GM19324 (cell line): ENCODE measurements around the gene CARD9.
A peak's percentile ranks its signal among the peaks of the same experiment; 100 is the strongest.

Experiments
- ATAC-seq: cut with Tn5 transposase; IDR thresholded peaks from one replicate; pipeline ENCODE4 v1.9.1; 2021; ENCODE audit warnings: mild to moderate bottlenecking, moderate library complexity; ENCODE audit not compliant: unreplicated experiment, low FRiP score

Gene CARD9

DNA sequence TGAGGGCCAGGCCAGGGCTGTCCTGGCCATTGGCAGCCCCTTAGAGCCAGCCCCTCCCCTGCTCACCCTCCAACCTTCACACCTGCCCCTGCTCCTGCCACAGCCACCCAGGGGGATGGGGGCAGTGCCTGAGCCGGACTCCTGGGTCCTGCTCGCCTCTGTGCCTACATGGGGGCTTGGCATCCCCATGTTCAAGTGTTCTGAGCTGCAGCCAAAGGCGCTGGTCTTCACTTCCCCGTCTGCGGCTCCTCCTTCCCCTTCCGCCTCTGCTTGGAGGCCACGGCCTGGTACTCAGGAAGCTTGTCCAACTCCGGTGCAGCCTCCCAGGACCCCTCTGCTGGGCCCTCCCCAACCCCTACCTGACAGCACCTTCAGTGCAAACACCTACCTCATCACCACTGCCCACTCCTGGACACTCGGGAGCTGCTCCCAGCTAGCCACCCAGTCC, 7.7 kb downstream of the CARD9 start:
- no peak for ATAC-seq

DNA sequence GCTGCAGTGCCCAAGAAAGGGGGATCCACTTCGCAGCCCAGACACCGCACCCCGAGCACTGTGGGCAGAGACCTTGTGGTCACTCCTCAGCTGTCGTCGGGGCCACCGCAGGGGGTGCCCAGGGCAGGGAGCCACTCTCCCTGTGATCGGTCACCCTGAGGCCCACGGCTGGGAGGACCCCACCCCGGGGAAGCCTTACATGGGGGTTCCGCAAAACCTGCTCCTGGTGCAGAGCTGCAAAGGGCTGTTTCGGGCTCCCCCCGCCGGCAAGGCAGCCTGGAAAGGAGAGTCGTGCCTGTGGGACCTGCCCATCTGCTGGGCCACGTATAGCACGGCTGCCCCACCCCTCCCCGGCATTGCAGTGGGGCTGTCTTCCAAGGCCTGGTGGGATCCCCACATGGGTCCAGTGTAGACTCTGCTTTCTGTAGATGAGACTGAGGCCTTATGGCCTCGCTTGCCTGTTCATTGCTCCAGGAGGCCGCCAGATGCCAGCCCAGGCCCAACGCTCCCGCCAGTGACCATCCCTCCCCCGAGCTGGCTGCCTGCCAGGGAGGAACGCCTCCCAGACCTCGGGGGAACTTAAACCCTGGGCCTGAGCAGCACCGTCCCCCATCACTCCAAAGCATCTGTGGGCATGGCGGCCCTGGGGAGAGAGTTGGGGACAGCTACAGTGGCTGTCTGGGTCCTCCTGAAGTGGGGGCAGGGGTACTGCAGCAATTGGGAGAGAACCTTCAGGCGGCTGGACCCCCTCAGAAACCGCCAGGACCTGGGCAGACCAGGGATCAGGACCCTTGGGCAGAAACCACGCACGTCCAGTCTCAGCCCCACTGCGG, 8.3 kb downstream of the CARD9 start:
- no peak for ATAC-seq

DNA sequence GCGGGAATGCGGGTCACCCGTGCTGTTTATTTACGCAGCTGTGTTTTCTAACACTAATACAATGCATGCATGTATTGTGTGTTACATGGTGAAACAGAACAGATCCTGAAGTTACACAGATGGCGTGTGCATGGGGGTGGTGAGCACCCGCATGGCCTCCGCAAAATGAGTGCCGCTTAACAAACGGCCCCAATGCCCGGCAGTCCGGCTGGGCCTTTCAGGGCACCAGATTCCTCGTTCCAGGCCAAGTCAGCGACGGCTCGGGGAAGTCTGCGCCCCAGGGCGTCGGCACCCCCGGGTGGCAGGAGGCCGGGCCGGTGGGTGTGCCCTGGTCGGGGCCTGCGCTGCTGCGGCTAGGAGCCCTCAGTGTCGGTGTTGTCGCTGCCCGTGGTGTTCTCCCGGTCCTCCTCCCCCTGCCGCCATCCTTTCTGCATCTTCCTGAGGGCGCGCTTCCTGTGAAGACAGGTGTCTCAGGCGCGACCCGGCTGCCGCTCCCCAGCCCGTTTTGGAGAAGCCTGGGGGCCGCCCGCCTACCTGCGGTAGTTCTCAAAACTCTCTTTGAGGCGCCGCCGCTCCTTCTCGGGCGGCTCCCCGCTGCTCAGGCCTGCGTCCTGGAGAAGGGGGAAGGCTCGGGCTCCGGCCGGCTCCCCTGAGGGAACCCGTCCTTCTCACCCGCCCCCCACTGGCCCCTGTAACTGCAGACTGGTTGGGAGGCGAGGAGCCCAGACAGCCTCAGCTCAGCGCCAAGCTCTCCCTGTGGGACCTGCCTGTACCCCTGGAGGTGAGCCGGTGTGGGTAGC, 9.3 kb downstream of the CARD9 start:
- no peak for ATAC-seq

DNA sequence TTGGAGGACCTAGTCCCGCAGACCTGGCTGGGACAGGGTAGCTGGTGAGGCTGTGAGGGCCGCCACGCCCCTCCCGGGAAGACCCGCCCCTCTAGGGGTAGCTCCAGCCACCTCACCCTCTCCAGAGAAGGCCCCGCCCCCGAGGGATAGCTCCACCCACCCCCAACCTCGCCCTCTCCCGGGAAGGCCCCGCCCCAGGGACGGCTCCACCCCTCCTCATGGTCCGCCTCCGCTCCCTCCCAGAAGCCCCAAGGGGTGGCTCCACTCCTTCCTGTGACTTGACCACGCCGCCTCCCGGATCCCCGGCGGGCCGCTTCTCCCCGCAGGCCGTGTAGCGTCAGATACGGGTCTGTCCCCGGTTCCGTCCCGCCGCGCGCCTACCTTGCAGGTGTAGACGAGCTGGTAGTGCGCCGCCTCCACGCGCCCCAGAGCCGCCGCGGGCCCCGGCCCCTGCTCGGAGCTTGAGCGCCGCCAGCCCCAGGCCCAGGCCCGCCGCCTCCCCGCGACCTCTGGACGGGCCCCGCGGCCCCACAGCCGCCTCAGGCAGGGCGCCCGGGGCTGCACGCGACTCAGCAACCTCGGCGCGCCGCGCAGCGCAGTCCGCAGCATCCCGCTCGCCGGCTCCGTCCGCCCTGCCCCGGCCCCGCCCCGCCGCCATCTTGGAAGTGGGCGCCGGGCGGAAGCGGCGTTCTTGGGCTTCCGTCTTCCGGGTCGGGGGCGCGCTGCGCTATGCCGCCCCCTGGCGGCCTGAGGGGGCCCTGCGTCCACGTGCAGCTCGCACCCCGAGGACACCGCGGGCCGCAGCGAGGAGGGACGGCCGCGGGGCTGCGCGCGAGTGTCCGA, 10.1 kb downstream of the CARD9 start, which contains the start of gene DNLZ:
TSS of gene DNLZ (minus strand) at position 639 of the 843 bp plus-strand sequence. CDS start at position 609, 30 bp downstream.
- peak; percentile 81 for ATAC-seq

DNA sequence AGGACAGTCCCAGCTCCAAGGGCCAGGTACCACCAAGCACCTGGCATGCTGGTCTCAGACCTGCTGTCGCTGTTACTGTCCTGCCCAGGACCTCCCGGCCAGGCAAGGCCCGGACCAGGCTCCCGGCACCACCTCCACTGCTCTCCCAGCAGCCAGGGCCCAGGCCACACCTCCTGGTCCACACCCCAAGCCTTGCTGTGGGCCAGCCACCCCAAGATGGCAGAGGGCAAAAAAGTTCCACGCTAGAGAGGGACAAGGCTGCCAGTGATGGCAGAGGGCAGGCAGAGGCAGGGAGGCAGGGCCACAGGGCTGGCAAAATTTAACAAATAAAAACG, 11.1 kb downstream of the CARD9 start:
- no peak for ATAC-seq

DNA sequence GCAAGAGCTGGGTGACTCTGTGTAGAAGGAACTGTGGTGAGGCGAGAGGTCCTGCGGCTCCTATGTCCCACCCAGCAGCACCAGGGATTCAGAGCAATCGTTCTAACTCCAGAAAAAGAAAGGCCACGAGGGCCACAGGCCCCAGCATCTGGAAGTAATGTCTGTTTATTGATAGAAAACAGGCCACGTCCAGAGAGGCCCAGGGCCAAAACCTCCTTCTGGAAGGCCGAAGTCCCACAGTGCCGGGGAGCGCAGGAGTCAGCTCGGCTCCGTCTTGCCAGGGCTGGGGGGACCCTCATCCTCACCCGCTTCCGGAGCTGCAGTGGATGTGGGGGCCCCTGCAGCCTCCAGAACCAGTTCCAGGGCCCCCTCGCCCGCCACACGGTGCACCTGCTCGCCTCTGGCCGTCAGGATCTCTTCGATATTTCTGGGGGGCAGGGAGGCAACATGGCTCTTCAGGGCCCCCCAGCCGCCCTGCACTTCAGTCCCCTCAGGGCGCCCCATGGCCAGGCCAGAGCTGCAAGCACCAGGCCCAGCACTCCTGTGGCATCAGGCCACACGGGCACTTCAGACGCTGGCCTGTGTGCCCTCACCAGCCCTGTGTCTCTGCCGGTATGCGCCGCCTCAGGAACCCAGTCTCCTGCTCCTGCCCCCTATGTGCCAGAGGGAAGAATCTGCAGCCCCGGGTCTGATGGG, 11.6 kb downstream of the CARD9 start:
- no peak for ATAC-seq

DNA sequence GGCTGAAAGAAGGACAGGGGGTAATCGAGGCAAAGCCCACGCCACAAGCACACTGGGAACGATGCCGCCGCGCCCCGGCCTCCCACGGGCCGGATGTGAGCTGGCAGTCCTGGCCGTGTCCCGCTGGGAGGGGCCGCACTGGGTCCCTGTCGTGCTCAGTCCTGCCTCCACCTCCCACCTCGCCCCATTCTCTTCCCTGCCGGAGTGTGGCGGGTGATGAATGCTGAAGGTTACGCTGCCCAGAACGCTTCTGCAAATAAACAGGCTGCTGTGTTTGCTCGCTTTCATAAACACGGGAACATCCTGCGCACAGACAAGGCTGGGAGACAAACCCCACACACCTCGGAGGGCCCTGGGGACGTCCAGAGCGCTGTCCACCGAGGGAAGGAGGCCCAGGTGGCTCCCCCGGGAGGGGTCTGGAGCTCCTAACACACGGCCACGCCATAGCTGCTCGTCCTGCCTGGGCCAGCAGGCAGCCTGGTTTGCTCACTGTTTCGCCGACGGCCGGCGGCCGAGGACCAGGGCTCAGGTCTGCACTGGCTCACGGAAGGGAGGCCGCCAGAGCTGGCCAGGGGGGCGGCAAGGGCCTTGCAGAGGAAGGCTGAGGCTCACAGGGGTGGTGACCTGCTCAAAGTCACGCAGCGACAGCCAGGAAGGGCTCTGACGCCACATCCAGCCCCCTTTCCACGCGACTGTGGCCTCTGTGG, 12.3 kb downstream of the CARD9 start:
- ATAC-seq = no peak

DNA sequence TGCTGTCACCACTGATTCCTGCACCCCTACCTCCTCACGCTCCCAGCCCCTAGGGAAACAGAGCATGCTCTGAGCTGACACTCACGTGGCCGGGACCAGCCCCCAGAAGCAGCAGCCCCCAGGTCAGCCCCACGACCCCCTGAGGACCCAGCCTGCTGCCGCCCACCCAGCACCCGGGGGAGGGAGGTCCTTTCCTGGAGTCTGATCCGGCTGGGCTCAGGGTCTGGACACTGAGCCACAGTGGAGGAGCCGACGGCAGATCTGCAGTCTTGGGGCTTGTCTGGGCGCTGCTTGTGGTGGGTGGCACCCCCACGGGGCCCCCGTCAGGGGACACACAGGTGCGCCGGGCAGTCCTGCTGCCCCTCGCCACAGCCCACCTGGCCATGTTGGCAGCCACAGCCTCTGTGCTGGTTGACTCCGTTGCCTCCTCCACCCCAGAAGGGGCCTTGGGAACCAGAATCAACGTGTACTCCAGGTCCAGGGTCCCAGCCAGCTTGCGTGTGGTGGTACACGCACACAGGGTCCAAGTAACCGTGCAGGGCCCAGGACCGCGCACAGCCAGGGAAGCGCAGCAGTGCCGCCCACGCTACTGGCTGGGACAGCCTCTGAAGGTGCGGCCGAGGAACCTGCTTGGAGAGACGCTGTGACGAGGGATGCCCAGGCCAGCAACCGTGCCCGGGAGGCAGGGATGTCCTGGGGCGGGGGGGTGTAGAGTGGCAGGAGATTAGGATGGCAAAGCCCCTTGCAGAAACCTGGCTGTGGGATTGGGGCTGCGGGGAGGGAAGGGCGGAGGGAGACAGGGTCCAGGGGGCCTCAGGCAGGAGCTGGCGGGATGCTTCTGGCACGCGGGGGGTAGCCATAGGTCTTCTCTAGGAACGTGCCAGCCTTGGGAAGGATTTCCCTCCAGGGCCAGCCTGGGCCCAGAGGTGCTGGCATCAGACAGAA, 13.4 kb downstream of the CARD9 start:
- ATAC-seq = no peak

DNA sequence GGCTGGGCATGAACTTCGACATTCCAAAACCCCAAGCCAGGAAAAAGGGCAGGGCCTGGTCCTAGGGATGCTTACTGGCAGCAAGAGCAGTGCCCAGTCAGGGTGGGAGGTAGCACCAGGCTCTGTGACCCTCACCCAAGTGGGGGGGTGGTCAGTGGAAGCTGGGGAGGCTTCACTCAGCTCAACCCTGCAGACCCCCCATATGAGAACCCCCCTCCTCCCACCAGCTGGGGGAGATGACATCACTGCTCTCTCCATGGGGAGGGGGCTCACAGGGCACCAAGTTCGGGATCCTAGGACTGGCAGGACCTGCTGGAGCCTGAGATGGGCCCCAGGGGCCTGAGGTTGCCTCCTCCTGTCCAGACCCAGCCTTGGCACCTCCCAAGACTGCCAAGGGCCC, 14.6 kb downstream of the CARD9 start:
- ATAC-seq = no peak

DNA sequence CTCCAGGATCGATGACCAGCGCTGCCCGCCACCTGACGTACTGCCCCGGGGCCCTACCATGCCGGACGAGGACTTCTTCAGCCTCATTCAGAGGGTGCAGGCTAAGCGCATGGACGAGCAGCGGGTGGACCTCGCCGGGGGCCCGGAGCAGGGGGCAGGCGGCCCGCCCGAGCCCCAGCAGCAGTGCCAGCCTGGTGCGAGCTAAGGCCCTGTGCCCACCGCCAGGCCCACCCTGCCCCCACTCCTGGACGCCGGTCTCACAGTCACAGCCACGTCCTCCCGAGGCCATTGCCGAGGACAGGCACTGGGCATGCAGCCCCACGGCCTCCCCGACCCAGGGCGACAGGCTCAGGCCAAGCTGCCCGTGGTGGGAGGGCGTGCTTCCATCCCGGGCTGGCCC, 15.5 kb downstream of the CARD9 start:
- no peak for ATAC-seq

DNA sequence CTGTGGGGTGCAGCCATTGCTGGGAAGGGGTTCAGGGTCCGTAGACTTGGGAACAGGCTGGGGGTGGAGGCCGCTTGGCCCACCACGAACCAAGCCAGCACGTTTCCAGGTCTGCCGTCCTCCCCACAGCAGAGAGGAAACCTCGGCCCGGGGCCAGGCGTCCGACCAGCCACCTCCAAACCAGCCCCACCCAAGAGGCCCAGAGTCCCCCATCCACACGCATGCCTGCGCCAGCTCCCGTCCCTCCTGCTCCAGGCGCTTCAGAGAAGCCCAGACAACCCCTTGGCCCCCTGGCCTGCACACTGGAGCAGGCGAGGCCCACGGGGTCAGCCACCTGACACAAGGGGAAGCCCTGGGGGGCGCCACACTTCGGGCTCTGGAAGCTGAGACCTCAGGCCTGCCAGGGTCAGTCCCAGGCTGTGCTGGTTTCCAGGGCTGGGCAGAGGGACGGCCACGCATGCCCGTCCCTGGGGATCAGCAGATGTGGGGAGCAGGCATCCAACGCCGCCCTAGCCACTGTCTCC, 16.2 kb downstream of the CARD9 start:
- ATAC-seq = no peak

DNA sequence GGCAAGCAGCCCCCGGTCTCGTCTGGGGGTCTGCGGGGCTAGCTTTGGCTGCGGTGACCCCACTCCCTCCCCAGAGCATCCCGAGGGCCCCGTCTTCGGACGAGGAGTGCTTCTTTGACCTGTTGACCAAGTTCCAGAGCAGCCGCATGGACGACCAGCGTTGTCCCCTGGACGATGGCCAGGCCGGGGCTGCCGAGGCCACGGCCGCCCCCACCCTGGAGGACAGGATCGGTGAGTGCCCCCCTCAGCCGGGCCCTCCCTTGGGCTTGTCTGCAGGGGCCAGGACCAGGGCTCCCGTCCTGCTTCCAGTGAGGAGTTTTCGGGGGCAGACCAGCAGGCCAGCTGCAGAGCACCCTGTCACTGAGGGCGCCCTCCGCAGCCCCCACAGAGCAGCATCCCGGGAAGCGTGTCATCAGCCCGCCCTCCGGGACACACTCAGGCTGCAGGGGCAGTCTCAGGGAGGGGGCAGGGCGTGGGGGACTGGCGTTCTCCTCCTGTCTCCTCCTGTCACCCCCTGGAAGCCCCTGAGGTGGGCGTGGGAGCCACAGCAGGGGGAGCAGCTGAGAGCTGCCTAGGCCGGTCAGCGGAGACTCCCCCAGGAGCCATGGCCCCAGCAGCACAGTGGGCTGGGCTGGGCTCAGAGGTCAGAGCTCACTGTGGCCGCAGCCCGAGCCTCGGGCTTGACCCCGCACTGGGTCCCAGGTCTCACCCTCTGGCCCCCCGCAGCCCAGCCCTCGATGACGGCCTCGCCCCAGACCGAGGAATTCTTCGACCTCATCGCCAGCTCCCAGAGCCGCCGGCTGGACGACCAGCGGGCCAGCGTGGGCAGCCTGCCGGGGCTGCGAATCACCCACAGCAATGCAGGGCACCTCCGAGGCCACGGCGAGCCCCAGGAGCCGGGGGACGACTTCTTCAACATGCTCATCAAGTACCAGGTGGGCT, 17.6 kb downstream of the CARD9 start:
- ATAC-seq = no peak

DNA sequence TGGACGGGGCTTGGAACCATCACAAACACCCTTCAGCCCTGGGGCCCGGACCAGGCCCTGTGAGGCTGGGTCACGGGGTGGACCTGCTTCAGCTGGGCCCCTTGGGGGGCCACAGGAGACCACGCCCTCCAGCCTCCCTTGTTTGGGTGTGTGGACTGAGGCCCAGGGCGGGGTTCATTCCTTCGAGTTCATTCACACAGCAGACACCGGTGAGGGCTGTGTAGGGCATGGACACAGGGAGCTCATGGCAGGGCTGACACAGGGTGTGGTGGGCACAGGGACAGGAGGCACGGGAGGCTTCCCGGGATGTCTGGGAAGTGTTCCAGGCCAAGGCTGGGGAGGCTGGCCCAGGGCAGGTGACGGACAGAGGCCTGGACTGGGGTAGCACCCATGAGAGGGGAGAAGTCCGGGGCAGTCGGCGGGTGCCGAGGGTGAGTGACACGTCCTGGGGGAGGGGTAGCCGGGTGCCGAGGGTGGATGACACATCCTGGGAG, 18.8 kb downstream of the CARD9 start:
- no peak for ATAC-seq

DNA sequence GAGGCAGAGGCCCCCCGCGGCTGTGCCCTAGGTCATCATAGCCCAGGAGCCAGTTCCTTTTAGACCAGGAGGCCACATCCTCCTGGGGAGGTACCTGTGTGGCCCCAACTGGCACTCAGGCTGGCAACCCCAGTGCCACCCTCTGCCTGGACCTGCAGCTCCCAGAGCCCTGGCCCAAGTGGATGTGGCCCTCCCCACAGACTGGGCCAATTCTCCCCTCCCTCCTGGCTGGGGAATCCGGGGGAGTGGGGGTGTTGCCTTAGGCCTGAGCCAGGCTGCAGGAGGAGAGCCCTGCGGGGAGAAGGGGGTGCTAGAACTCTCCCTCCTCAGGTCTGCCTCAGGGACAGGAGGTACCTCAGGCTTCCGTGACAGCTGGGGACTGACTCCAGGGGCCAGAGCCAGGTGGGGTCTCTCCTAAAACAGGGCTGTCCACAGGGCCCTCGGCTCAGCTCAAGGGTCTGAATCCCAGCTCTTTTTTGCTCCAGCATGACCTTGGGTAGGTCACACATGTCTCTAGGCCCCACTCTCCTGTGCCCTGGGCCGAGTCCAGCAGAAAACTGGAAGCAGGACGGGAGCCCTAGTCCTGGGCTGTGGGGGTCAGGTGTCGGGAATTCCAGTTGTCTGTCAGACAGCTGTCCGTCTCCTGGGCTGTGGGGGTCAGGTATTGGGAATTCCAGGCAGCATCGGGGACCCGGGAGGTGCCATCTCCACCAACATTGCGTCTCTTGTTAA, 19.5 kb downstream of the CARD9 start:
- ATAC-seq = no peak

DNA sequence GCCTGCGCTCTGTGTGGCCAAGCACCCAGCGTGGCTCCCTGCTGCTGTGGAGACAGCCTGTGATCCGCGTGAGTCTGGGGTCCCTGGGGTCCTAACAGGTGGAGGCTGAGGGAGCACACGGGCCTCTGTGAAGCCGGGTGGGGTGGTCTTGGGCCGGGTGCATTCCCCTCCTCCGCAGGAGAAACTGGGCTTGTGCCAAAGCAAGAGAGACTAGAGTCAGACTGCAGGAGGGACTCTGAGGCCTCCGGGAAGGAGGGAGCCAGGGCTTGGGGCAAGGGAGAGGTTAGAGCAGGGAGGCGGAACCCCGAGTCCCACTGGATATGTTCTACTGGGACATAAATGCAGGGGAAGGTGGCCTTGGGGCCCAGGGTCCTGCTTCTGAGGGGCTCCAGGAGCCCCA, 20.4 kb downstream of the CARD9 start:
- ATAC-seq = no peak

DNA sequence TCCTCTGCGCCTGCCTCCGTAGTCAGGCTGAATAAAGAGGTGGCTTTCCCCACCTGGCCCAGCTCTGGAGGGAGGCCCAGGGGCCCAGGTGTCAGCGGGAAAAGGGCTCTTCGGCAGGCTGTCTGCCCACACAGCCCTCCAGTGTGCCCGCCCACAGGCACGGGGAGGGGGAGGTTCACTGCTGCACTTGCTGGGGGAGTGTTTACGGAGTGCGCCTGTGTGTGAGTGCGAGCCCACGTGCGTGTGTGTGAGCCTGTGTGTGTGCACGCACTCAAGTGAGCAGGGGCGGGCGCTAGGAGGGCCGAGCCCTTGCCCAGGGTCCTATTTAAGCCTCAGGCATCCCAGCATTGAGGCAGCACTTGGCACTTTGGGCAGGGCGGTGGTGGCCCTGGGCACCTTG, 20.8 kb downstream of the CARD9 start:
- ATAC-seq = no peak
